Common myeloid progenitor, CD34-positive (primary cell): ENCODE measurements around the gene SLC28A1.
"Not testable (repeated sequence)": the region's sequence is repeated elsewhere in the genome, so short reads cannot be mapped to it uniquely, and the experiment has no call there.

ENCODE experiments used
- CTCF ChIA-PET: fragments of 350-600 bp; sonication (Branson Sonifier 250); formaldehyde crosslinking; loops from one replicate; lab custom pipeline; 2021; ENCODE audit warnings: antibody characterized with exemption; lab: Charles Lee
- POLR2A ChIA-PET: fragments of 350-600 bp; sonication (Branson Sonifier 250); formaldehyde crosslinking; loops from one replicate; lab custom pipeline; 2021; ENCODE audit warnings: antibody characterized with exemption; lab: Charles Lee
- DNase-seq, 3 donors: peaks; one replicate each; pipeline versions ENCODE4 v3.0.0 to v3.0.0-alpha.2; 2013
- H3K27ac ChIP-seq, 2 experiments: 1 replicate in 1 of 2; 2 replicates in 1 of 2; pipeline ENCODE4 v1.7.0; 2013; ENCODE audit warnings: inconsistent platforms in 2 of 2, low read length in 2 of 2, mild to moderate bottlenecking in 2 of 2, low read depth in 1 of 2, moderate library complexity in 1 of 2; ENCODE audit not compliant: severe bottlenecking in 2 of 2, insufficient read depth in 1 of 2, poor library complexity in 1 of 2
- H3K27me3 ChIP-seq, 5 experiments: replicated peaks in 2 of 5; 1 replicate in 3 of 5; 2 replicates in 2 of 5; pipeline versions ENCODE4 v1.6.1 to v1.7.0; 2013; ENCODE audit warnings: low read length in 4 of 5, mild to moderate bottlenecking in 2 of 5, moderate library complexity in 2 of 5, inconsistent platforms in 1 of 5; ENCODE audit not compliant: insufficient read depth in 5 of 5, control insufficient read depth in 4 of 5
- H3K36me3 ChIP-seq, 4 experiments: 1 replicate in 2 of 4; 2 replicates in 2 of 4; pipeline versions ENCODE4 v1.6.1 to v1.7.0; 2013; ENCODE audit warnings: low read length in 3 of 4, control low read depth in 1 of 4, mild to moderate bottlenecking in 1 of 4; ENCODE audit not compliant: control insufficient read depth in 4 of 4, insufficient read depth in 4 of 4
- H3K4me1 ChIP-seq, 4 experiments: 1 replicate in 3 of 4; 2 replicates in 1 of 4; pipeline versions ENCODE4 v1.6.1 to v1.7.1; 2013; ENCODE audit warnings: low read length in 3 of 4, mild to moderate bottlenecking in 3 of 4, control low read depth in 1 of 4, inconsistent platforms in 1 of 4, moderate library complexity in 1 of 4; ENCODE audit not compliant: control insufficient read depth in 4 of 4, insufficient read depth in 4 of 4; ENCODE audit errors: control extremely low read depth in 1 of 4
- H3K4me3 ChIP-seq, 7 experiments: 1 replicate in 4 of 7; 2 replicates in 3 of 7; pipeline versions ENCODE4 v1.5.1 to v1.7.0; 2013; ENCODE audit warnings: mild to moderate bottlenecking in 7 of 7, low read length in 6 of 7, moderate library complexity in 6 of 7, inconsistent platforms in 2 of 7, low read depth in 2 of 7, control low read depth in 1 of 7; ENCODE audit not compliant: insufficient read depth in 4 of 7, control insufficient read depth in 1 of 7; ENCODE audit errors: extremely low read depth in 1 of 7
- H3K9me3 ChIP-seq, 5 experiments: 1 replicate in 4 of 5; 2 replicates in 1 of 5; pipeline versions ENCODE4 v1.6.1 to v1.7.1; 2013; ENCODE audit warnings: low read length in 4 of 5, mild to moderate bottlenecking in 2 of 5, inconsistent platforms in 1 of 5, low read depth in 1 of 5, moderate library complexity in 1 of 5; ENCODE audit not compliant: control insufficient read depth in 4 of 5, insufficient read depth in 2 of 5; ENCODE audit errors: control extremely low read depth in 1 of 5
- WGBS: methylation state at CpG from one replicate; pipeline ENCODE4 v1.1.5; 2013; ENCODE audit not compliant: insufficient coverage; 5-methylcytosine and 5-hydroxymethylcytosine counted together

Gene SLC28A1

GRCh38 chr15:84982301-84982920 is 97.9 kb downstream of the SLC28A1 start:
- Histone ChIP-seq H3K27me3 (peaks cover 0 to 38% (median 14%) of the 10 kb centered on the region in 5 experiments), H3K4me1 (peaks cover 4 to 25% (median 17%) of the 10 kb centered on the region in 4 experiments), H3K4me3 (peak overlapping the region; percentile 59 to 92 (median 78)), H3K9me3 (no peaks in the 10 kb centered on the region), H3K36me3 (no peaks in the 10 kb centered on the region), H3K27ac (no peak overlapping the region)
- WGBS = 5% methylated on average over 43 of the region's 46 CpGs
- POLR2A ChIA-PET = interaction anchor here (0.7 kb wide), 1 partner anchor 10 kb away, joined by 3 read pairs; no protein-coding TSS in a partner anchor
- peak in 2 of 3 donors; percentile 49 to 54 for DNase-seq
- CTCF ChIA-PET = interaction anchor here (1.4 kb wide), 1 partner anchor 327 kb away, joined by 3 read pairs; no protein-coding TSS in a partner anchor

- no peak overlapping the region for H3K27ac ChIP-seq
These were observed 98.8 kb downstream of the SLC28A1 start for GRCh38 chr15:84983294-84983693.

GRCh38 chr15:84983711-84984110 is 99.2 kb downstream of the SLC28A1 start:
- no peak for DNase-seq
- no peak overlapping the region for H3K4me3 ChIP-seq
- H3K4me1 ChIP-seq = peaks cover 4 to 26% (median 20%) of the 10 kb centered on the region in 4 experiments
- no peak overlapping the region for H3K27ac ChIP-seq
- POLR2A ChIA-PET = no interaction called here
- H3K27me3 ChIP-seq = peaks cover 0 to 34% (median 12%) of the 10 kb centered on the region in 5 experiments
- no peaks in the 10 kb centered on the region for H3K9me3 ChIP-seq
- H3K36me3 ChIP-seq = no peaks in the 10 kb centered on the region
- CTCF ChIA-PET = interaction anchor here (1.2 kb wide), 1 partner anchor 48 kb away, joined by 3 read pairs; no protein-coding TSS in a partner anchor
- 100% methylated on average over 1 of the region's 2 CpGs for WGBS

More at GRCh38 chr15:84983294-84983693, 98.8 kb downstream of the SLC28A1 start:
- peaks cover 4 to 25% (median 19%) of the 10 kb centered on the region in 4 experiments for H3K4me1 ChIP-seq
- H3K9me3 ChIP-seq = no peaks in the 10 kb centered on the region
- peaks cover 0 to 38% (median 14%) of the 10 kb centered on the region in 5 experiments for H3K27me3 ChIP-seq
- ChIA-PET POLR2A (interaction anchor here (0.7 kb wide), 1 partner anchor 9 kb away, joined by 3 read pairs; no protein-coding TSS in a partner anchor), CTCF (interaction anchor here (1.2 to 1.4 kb wide), 2 partner anchors 49 to 328 kb away, joined by 3 read pairs; no protein-coding TSS in a partner anchor)
- DNase-seq = no peak
- no peaks in the 10 kb centered on the region for H3K36me3 ChIP-seq
- 100% methylated on average over 1 of the region's 4 CpGs for WGBS
- no peak overlapping the region for H3K4me3 ChIP-seq

GRCh38 chr15:84985158-84985557 is 100.7 kb downstream of the SLC28A1 start:
- no peaks in the 10 kb centered on the region for H3K9me3 ChIP-seq

GRCh38 chr15:84987351-84987750 is 102.9 kb downstream of the SLC28A1 start:
- POLR2A ChIA-PET, DNase-seq, H3K4me3 ChIP-seq, H3K27ac ChIP-seq, H3K9me3 ChIP-seq, H3K36me3 ChIP-seq: not testable (repeated sequence)
- Histone ChIP-seq H3K4me1 (peaks cover 0 to 15% (median 4%) of the 10 kb centered on the region in 4 experiments), H3K27me3 (peaks cover 0 to 16% (median 8%) of the 10 kb centered on the region in 5 experiments)
- WGBS = 100% methylated on average over 1 of the region's 9 CpGs
- CTCF ChIA-PET = interaction anchor here (0.9 kb wide), 1 partner anchor 14 kb away, joined by 7 read pairs; no protein-coding TSS in a partner anchor

More at GRCh38 chr15:84985158-84985557, 100.7 kb downstream of the SLC28A1 start:
- no peaks in the 10 kb centered on the region for H3K36me3 ChIP-seq
- H3K4me1 ChIP-seq = peaks cover 0 to 18% (median 12%) of the 10 kb centered on the region in 4 experiments
- no peak overlapping the region for H3K27ac ChIP-seq
- CTCF ChIA-PET = no interaction called here
- no CpG with 5 or more reads among the region's 2 CpGs for whole genome bisulfite sequencing
- no peak for DNase-seq
- peaks cover 0 to 22% (median 8%) of the 10 kb centered on the region in 5 experiments for H3K27me3 ChIP-seq
- POLR2A ChIA-PET = no interaction called here
- no peak overlapping the region for H3K4me3 ChIP-seq

- WGBS = 90% methylated on average over 3 of the region's 3 CpGs
- H3K36me3 ChIP-seq = no peaks in the 10 kb centered on the region
- H3K27me3 ChIP-seq = peaks cover 0 to 9% (median 5%) of the 10 kb centered on the region in 5 experiments
- ChIA-PET POLR2A (no interaction called here), CTCF (interaction anchor here (0.9 to 1.2 kb wide), 2 partner anchors 13 to 60 kb away, joined by 3 to 7 read pairs; no protein-coding TSS in a partner anchor)
- H3K27ac ChIP-seq = no peak overlapping the region
- DNase-seq = no peak
- peaks cover 0 to 16% (median 2%) of the 10 kb centered on the region in 4 experiments for H3K4me1 ChIP-seq
- H3K9me3 ChIP-seq = no peaks in the 10 kb centered on the region
- no peak overlapping the region for H3K4me3 ChIP-seq
These were observed 103.6 kb downstream of the SLC28A1 start for GRCh38 chr15:84987949-84988624.
